ENCODE data around the gene NAGA.
"Not testable (repeated sequence)": the region's sequence is repeated elsewhere in the genome, so short reads cannot be mapped to it uniquely, and the experiment has no call there.

The NAGA gene

GRCh38 chr22:42076764-42077485, 6.3 kb upstream of the NAGA start:
- no peak for DNase-seq (ENCODE audit: low read depth in 2 of 2)

GRCh38 chr22:42074846-42075676, 4.4 kb upstream of the NAGA start:
- DNase-seq (ENCODE audit: low read depth in 2 of 2) = no peak

GRCh38 chr22:42074132-42074811, 3.7 kb upstream of the NAGA start, which contains the start of gene PHETA2:
Gene PHETA2, plus strand, starts transcription at chr22:42074248. Its CDS starts 3,046 bp downstream, at chr22:42077294.
- DNase-seq (ENCODE audit: low read depth in 2 of 2) = no peak

GRCh38 chr22:42073621-42074041, 3.0 kb upstream of the NAGA start:
- DNase-seq (ENCODE audit: low read depth in 2 of 2) = no peak

- DNase-seq (ENCODE audit: low read depth in 2 of 2) = no peak
Observed at GRCh38 chr22:42072606-42073330, 2.2 kb upstream of the NAGA start.

- not testable (repeated sequence) for DNase-seq (ENCODE audit: low read depth in 2 of 2)
Observed at GRCh38 chr22:42071508-42071907, 896 bp upstream of the NAGA start.

GRCh38 chr22:42069801-42070516, 653 bp downstream of the NAGA start:
- no peak for DNase-seq (ENCODE audit: low read depth in 2 of 2)

- no peak for DNase-seq (ENCODE audit: low read depth in 2 of 2)
Observed at GRCh38 chr22:42068291-42068690, 2.3 kb downstream of the NAGA start.

- DNase-seq (ENCODE audit: low read depth in 2 of 2) = no peak
Observed at GRCh38 chr22:42067671-42068251, 2.9 kb downstream of the NAGA start.

- no peak for DNase-seq (ENCODE audit: low read depth in 2 of 2)
Observed at GRCh38 chr22:42066937-42067336, 3.7 kb downstream of the NAGA start.

GRCh38 chr22:42066126-42066761, 4.4 kb downstream of the NAGA start:
- DNase-seq (ENCODE audit: low read depth in 2 of 2) = no peak

GRCh38 chr22:42065438-42066125, 5.0 kb downstream of the NAGA start:
- no peak for DNase-seq (ENCODE audit: low read depth in 2 of 2)

- DNase-seq (ENCODE audit: low read depth in 2 of 2) = no peak
Observed at GRCh38 chr22:42064629-42065028, 6.0 kb downstream of the NAGA start.

GRCh38 chr22:42062506-42063170, 8.0 kb downstream of the NAGA start:
- DNase-seq (ENCODE audit: low read depth in 2 of 2) = no peak

- no peak for DNase-seq (ENCODE audit: low read depth in 2 of 2)
Observed at GRCh38 chr22:42061041-42061440, 9.6 kb downstream of the NAGA start.

- no peak for DNase-seq (ENCODE audit: low read depth in 2 of 2)
Observed at GRCh38 chr22:42060489-42060888, 10.1 kb downstream of the NAGA start.

- no peak for DNase-seq (ENCODE audit: low read depth in 2 of 2)
Observed at GRCh38 chr22:42056757-42057511, 13.7 kb downstream of the NAGA start.

- no peak for DNase-seq (ENCODE audit: low read depth in 2 of 2)
Observed at GRCh38 chr22:42052765-42053164, 17.8 kb downstream of the NAGA start.
